ENCODE data around the gene CNTN2. TPM values are rescaled to one million over a fixed set of nuclear protein-coding genes. Genes with fewer than 3 reads are reported as not detected.
A peak's percentile ranks its signal among the peaks of the same experiment; 100 is the strongest.

The CNTN2 gene
- total and polyA plus RNA-seq, 4 donors: 0.01 to 0.48 (median 0.07) TPM

DNA sequence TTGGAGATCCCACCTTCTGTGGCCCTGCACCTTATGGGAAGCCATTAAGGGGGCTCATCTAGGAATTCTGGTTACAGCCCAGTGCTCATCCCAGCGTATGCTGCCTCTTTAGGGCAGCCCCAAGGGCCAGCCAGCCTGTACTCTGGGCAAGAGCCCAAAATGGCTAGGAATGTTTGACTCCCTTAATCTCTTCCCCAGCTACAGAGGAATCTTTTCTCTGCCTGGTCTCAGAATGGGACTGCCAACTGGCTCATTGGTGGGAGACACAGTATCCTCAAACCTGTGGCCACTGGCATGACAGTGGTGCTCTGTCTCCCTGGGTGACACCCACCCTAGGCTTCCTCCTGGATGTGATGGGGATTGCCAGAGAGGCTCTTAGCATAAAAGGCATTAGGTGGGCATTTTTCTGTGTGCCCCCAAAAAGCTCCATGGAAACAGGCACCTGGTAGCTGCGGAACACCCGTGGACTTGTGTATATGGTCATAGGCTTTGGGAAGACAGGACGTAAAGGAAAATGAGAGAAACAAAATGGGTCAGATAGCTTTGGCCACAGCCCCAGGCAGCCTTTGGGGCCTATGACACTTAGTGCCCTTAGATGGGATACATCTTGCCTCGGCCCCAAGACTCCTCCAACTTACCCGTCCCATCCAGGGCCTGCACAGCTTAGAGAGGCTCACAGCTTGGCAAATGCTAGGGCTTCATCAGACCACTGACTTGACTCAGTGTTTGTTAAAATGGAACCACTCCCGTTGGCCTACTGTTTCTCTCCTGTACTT, 34.3 kb downstream of the CNTN2 start:
- H3K4me1 ChIP-seq (ENCODE audit: control insufficient read depth in 5 of 5, insufficient read depth in 5 of 5, low read length in 5 of 5): no peaks in the 10 kb centered on the region
- H3K36me3 ChIP-seq (ENCODE audit: control insufficient read depth in 4 of 4, insufficient read depth in 4 of 4, low read length in 4 of 4): no peaks in the 10 kb centered on the region
- 92 to 94% methylated on average over 7 of the region's 7 CpGs for WGBS, 2 donors
- no peak overlapping the region for H3K4me3 ChIP-seq
- peak; percentile 19 for ATAC-seq (ENCODE audit: insufficient read depth, low FRiP score)
- no peak overlapping the region for H3K9ac ChIP-seq (ENCODE audit: insufficient read depth in 1 of 2, low read length in 2 of 2)
- DNase-seq: no peak
- TF ChIP-seq, protein P1, sequence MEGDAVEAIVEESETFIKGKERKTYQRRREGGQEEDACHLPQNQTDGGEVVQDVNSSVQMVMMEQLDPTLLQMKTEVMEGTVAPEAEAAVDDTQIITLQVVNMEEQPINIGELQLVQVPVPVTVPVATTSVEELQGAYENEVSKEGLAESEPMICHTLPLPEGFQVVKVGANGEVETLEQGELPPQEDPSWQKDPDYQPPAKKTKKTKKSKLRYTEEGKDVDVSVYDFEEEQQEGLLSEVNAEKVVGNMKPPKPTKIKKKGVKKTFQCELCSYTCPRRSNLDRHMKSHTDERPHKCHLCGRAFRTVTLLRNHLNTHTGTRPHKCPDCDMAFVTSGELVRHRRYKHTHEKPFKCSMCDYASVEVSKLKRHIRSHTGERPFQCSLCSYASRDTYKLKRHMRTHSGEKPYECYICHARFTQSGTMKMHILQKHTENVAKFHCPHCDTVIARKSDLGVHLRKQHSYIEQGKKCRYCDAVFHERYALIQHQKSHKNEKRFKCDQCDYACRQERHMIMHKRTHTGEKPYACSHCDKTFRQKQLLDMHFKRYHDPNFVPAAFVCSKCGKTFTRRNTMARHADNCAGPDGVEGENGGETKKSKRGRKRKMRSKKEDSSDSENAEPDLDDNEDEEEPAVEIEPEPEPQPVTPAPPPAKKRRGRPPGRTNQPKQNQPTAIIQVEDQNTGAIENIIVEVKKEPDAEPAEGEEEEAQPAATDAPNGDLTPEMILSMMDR (IDR thresholded peaks at IDR 0.05; ENCODE audit: control extremely low read depth, extremely low read depth): no peak
- no peak overlapping the region for H3K27ac ChIP-seq (ENCODE audit: low read depth in 1 of 2, low read length in 1 of 2)
- no peaks in the 10 kb centered on the region for H3K27me3 ChIP-seq (ENCODE audit: control insufficient read depth in 3 of 3, insufficient read depth in 3 of 3, low read length in 2 of 3)
- no peaks in the 10 kb centered on the region for H3K9me3 ChIP-seq (ENCODE audit: control insufficient read depth in 4 of 4, insufficient read depth in 3 of 4, low read length in 3 of 4)

DNA sequence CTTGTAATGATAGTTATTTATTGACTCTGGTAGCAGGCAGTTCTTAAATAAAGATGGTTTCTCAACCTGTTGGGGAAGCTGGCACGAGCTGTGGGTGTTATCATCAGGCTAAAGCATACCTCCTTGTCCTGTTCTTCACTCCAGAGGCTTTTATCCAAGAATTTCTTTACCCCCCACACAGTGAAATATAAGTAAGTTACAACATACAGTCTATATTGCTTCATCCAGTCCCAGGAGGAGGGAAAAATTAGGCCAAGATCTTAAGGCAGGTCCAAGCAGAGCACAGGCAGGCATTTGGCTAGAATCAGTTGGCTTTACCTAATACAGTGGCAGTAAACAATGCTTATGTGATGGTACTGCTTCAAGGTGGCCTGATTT, 34.9 kb downstream of the CNTN2 start:
- WGBS, 2 donors: 78 to 83% methylated on average over 1 of the region's 1 CpG
- Histone ChIP-seq H3K4me3 (no peak overlapping the region), H3K4me1 (ENCODE audit: control insufficient read depth in 5 of 5, insufficient read depth in 5 of 5, low read length in 5 of 5) (no peaks in the 10 kb centered on the region), H3K27me3 (ENCODE audit: control insufficient read depth in 3 of 3, insufficient read depth in 3 of 3, low read length in 2 of 3) (no peaks in the 10 kb centered on the region), H3K36me3 (ENCODE audit: control insufficient read depth in 4 of 4, insufficient read depth in 4 of 4, low read length in 4 of 4) (no peaks in the 10 kb centered on the region), H3K9me3 (ENCODE audit: control insufficient read depth in 4 of 4, insufficient read depth in 3 of 4, low read length in 3 of 4) (no peaks in the 10 kb centered on the region), H3K9ac (ENCODE audit: insufficient read depth in 1 of 2, low read length in 2 of 2) (no peak overlapping the region), H3K27ac (ENCODE audit: low read depth in 1 of 2, low read length in 1 of 2) (no peak overlapping the region)
- ATAC-seq (ENCODE audit: insufficient read depth, low FRiP score) (no peak), DNase-seq (no peak)
- TF ChIP-seq, protein P1 (IDR thresholded peaks at IDR 0.05; ENCODE audit: control extremely low read depth, extremely low read depth): no peak

DNA sequence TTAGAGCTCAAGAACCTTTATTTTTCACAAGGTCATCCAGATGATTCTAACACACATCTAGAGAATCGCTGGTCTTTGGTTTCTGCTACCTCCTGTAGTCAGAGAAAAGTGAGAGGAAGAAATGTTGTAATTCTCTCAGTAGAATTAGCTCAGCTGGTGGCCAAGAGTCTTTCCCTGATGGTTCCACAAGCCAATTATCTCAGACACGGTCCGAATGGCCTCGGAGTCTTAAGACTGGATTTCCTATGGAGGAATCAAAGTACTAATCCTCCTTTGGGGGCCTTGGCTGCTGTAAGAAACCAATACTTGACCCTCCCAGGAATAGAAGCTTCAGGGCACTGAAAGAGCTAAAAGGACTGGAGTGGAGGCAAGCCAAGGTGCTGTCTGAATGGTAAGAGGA, 39.4 kb downstream of the CNTN2 start:
- Histone ChIP-seq H3K4me3 (no peak overlapping the region), H3K36me3 (ENCODE audit: control insufficient read depth in 4 of 4, insufficient read depth in 4 of 4, low read length in 4 of 4) (peaks cover 5 to 12% (median 6%) of the 10 kb centered on the region in 4 donors)

More for the DNA sequence above, 39.4 kb downstream of the CNTN2 start:
- Histone ChIP-seq H3K9me3 (ENCODE audit: control insufficient read depth in 4 of 4, insufficient read depth in 3 of 4, low read length in 3 of 4) (no peaks in the 10 kb centered on the region), H3K9ac (ENCODE audit: insufficient read depth in 1 of 2, low read length in 2 of 2) (no peak overlapping the region), H3K4me1 (ENCODE audit: control insufficient read depth in 5 of 5, insufficient read depth in 5 of 5, low read length in 5 of 5) (no peaks in the 10 kb centered on the region), H3K27ac (ENCODE audit: low read depth in 1 of 2, low read length in 1 of 2) (no peak overlapping the region), H3K27me3 (ENCODE audit: control insufficient read depth in 3 of 3, insufficient read depth in 3 of 3, low read length in 2 of 3) (no peaks in the 10 kb centered on the region)
- DNase-seq: no peak
- ATAC-seq (ENCODE audit: insufficient read depth, low FRiP score): no peak
- 96 to 98% methylated on average over 4 of the region's 4 CpGs for WGBS, 2 donors
- TF ChIP-seq, protein P1 (IDR thresholded peaks at IDR 0.05; ENCODE audit: control extremely low read depth, extremely low read depth): no peak

Measured in lung (tissue), 12 donors.